NCI-H2227 (cell line): ENCODE results near the gene AFTPH.

ENCODE experiments used
- DNase-seq: peaks from one replicate; lab custom pipeline; 2025; ENCODE audit not compliant: unreplicated experiment; lab: John Stamatoyannopoulos, UW

The AFTPH gene

DNA sequence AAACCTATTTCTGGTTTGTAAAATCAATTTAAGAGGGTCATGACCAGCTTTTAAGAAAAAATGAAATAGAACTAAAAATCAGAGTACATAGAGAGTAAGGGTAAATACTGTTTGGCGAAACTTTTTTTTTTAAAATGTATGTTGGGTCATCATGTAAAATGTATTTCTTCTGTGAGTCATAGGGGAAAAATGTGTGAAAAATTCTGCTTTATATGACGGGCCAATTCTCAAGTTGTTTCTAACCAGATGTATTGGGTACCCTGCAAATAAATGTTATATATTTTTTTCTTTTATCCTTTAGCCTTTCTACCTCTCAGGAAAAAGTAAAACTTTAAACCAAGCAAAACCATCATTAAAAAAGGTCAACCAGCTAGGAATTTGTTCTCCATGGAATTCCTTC, 13.9 kb downstream of the AFTPH start:
- no peak for DNase-seq

GRCh38 chr2:64538764-64539433, 14.8 kb downstream of the AFTPH start:
- DNase-seq = no peak

- no peak for DNase-seq
Measured at GRCh38 chr2:64540615-64541014, 16.5 kb downstream of the AFTPH start.

GRCh38 chr2:64541547-64541946, 17.4 kb downstream of the AFTPH start:
- no peak for DNase-seq

DNA sequence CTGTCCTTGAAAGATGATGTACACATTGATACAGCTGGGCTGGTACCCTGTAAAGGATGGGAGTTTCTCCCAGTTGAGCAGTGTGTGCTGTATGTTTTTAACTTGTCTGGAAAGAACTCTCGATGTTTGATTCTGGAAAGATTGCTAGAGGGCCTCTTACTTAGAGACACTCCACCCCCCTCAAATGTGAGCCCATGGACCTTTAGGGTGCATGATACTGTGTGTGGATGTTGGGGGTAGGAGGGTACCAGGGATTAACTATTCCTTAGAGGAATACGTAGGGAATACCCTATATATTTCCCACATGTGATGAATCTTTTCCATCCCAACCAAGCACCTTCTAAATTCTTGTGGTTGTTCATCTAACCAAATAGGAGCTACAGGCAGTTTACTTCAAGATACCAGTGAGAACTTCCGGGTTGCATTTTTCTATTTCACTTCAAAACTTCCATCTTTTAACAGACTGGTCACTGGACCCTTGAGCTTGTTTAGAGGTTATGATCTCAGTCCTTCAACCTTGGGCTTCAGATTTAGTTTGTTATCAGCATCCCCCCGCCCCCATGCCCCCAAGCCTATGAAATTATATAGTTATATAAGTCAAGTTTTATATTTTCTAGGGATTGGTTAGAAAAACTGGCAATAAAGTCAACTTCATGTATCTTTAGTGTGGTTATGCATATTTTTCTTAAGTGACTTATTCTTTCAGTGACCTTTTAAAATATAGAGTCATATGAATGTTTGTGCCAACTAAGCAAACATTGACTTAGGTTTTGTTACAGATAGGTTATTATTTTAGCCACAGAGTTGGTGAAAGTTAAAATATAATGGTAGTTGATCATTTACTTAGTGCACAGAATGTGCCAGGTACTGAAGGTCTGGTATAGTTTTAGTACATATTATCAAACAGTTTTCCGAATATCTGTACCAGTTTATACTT, 18.2 kb downstream of the AFTPH start:
- no peak for DNase-seq

GRCh38 chr2:64543008-64543697, 19.0 kb downstream of the AFTPH start:
- no peak for DNase-seq

GRCh38 chr2:64548761-64549160, 24.6 kb downstream of the AFTPH start:
- no peak for DNase-seq

GRCh38 chr2:64550042-64550441, 25.9 kb downstream of the AFTPH start:
- no peak for DNase-seq

DNA sequence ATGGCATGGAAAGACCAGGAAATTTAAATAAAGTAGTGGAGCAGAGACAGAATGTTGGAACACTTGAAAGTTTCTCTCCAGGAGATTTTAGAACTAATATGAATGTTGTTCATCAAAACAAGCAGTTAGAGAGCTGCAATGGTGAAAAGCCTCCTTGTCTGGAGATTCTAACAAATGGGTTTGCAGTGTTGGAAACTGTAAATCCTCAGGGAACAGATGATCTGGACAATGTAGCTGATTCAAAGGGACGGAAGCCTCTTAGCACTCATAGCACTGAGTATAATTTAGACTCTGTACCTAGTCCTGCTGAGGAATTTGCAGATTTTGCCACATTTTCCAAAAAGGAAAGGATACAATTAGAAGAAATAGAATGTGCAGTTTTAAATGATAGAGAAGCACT, 27.7 kb downstream of the AFTPH start:
- DNase-seq = no peak

GRCh38 chr2:64554117-64554516, 30.0 kb downstream of the AFTPH start:
- DNase-seq = no peak

GRCh38 chr2:64558445-64559081, 34.4 kb downstream of the AFTPH start:
- no peak for DNase-seq

DNA sequence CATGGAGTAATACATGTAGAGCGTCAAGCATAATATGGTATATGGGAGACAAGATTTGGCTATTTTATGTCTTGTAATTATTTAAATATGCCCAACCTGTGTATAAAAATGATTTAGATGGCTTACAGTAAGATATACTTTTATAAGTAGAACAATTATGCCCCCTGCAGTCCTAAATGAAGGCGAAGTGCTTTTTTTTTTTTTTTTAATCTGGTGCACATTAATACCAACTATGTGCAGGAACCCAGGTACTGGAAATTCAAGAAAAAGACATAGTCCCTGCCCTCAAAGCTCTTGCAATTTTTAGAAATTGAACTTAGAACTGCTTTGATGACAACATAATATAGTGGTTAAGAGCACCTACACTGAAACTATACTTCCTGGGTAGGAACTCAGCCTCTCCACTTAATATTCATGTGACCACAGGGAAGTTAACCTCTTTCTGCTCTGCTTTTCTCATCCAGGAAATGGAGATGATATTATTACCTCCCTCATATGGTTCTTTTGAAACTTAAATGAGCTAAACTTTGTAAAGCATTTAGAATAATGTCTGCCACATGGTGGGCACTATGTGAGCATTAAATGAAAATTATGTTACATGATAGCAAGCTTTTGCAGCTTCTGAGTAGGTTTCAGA, 38.1 kb downstream of the AFTPH start:
- peak; percentile 16 for DNase-seq

DNA sequence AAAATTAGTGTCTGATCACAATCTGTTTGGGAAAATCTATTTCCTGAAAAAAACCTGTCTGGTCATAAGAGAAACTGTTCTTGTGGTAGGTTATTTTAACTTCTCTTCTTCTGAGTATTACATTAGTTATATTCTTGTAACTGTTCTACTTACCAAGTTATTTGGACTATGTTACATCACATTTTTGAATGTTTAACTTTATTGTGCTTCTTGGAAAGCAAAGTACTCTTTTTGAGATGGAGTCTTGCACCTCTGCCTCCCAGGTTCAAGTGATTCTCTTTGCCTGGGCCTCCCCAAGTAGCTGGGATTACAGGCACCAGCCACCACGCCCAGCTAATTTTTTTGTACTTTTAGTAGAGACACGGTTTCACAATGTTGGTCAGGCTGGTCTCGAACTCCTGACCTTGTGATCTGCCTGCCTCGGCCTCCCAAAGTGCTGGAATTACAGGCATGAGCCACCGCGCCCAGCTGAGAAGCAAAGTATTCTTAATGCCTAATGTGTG, 39.4 kb downstream of the AFTPH start:
- DNase-seq = no peak

DNA sequence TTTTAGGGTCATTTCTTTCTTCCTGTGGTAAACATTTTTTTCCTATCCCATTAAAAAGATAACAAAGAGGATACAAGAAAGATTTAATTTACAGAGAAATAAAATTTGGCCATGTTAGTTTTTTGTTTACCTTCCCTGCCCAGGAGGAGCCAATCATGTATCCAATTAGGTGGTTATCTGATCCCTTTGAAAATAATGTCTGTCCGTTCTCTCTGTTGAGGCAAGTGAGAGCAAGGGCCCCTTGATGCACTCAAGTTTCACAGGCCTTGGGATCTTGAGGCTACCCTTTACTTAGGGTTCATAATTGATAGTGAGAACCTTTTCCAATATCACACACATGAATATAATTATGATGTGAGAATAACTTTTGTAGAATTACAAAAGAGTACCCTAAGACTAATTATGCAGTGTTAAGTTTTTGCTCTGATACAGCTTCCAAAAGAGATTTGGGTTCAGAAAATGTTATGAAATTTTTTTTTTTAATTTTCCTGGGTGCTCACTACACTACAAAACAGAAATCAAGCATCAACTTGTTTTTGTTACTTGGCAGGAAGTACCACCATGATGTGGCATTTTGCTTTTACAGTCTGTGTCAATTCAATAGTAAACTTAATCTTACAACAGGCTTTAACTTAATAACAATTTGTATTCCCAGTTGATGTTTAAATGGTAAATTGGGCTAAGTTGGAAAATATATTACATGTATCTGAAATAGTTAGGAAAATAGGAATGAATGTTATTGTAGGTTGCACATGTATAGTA, 42.0 kb downstream of the AFTPH start:
- DNase-seq = no peak

- DNase-seq = no peak
Measured at GRCh38 chr2:64567473-64567872, 43.3 kb downstream of the AFTPH start.

DNA sequence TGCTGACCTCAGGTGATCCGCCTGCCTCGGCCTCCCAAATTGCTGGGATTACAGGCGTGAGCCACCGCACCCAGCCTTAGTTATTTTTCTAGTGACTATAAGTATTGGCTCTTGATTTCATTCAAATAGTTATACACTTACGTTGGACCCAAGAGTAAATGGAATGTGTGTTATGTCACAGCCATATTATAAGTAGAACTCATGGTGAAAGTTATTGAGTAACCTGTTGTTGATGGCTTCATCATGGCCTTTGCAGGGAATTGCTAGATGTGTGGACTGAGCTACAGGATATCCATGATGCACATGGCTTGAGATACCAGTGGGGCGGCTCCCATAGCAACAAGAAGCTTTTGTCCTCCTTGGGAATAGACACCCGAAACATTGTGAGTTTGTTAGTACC, 44.7 kb downstream of the AFTPH start:
- no peak for DNase-seq

DNA sequence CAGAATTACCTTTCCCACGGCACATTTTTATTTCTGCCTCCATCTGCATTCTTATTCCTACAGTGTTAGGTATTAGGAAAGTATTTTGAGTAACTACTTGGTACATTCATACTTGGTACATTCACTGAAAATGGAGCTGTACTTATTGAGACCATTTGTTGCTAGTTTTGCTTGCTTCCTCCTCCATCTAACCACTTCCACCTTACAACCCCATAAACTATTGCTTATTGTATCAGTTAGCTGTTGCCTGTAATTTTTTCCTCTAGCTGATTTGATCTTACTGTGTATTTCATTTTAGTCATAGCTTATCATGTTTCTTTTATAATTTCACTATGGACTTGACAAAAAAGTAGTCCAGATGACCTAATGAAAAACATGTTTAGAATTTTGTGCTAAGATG, 50.7 kb downstream of the AFTPH start:
- DNase-seq = no peak

GRCh38 chr2:64581018-64581417, 56.9 kb downstream of the AFTPH start:
- DNase-seq = no peak

GRCh38 chr2:64581777-64582539, 57.8 kb downstream of the AFTPH start:
- DNase-seq = no peak
